ENCODE results near the gene HK3. TPM values are rescaled to one million over a fixed set of nuclear protein-coding genes. Genes with fewer than 3 reads are reported as not detected.
A peak's percentile ranks its signal among the peaks of the same experiment; 100 is the strongest.
"Not testable (repeated sequence)": the region's sequence is repeated elsewhere in the genome, so short reads cannot be mapped to it uniquely, and the experiment has no call there.

HK3 gene
- total and polyA plus RNA-seq, 3 experiments from 2014 or later, result 1.3 to 1.5 TPM; not detected in 1

DNA sequence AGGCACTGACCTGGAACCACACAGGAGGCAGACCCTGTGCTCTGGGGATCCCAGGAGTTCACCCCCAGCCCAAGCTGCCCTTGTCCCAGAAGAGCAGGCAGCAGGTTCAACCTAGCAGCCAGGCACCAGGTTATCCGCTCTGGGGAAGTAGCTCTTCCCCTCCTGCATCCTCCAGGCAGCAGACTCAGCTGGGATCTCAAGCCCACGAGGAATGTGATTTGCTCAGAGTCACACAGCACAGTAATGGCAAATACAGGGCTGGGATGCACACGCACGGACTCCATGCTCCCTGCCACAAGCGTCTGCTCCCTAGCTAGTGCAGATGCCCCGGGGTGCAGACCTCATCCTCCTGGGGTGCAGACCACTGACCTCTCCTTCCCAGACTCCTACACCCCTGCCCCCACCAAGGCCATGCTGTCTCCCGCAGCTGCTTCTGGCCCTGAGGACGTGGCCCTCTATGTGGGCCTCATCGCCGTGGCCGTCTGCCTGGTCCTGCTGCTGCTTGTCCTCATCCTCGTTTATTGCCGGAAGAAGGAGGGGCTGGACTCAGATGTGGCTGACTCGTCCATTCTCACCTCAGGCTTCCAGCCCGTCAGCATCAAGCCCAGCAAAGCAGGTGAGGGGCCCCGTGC lies 25.5 kb downstream of the HK3 start:
- ChIA-PET CTCF (no interaction called here), POLR2A (no interaction called here)
- Histone ChIP-seq H3K9me3 (ENCODE audit: low read length) (no peaks in the 10 kb centered on the region), H3K4me3 (ENCODE audit: low read length) (no peak overlapping the region), H3K4me1 (ENCODE audit: insufficient read depth, low read length) (no peaks in the 10 kb centered on the region), H3K27ac (ENCODE audit: low read depth, low read length) (no peak overlapping the region), H3K36me3 (ENCODE audit: insufficient read depth, low read length) (no peaks in the 10 kb centered on the region), H3K27me3 (ENCODE audit: insufficient read depth, low read length, poor library complexity, severe bottlenecking) (no peaks in the 10 kb centered on the region)
- no peak for DNase-seq
- Mint-ChIP-seq H3K27me3 (peaks cover 22 to 24% of the 10 kb centered on the region in 2 donors), H3K9me3 (peaks cover 0 to 6% (median 4%) of the 10 kb centered on the region in 5 donors), H3K4me1 (peaks cover 21 to 29% (median 21%) of the 10 kb centered on the region in 3 donors), H3K27ac (peak overlapping the region in 2 of 8 donors; percentile 63 to 84), H3K36me3 (no peaks in the 10 kb centered on the region), H3K4me3 (peak overlapping the region in 1 of 7 donors; percentile 54)

DNA sequence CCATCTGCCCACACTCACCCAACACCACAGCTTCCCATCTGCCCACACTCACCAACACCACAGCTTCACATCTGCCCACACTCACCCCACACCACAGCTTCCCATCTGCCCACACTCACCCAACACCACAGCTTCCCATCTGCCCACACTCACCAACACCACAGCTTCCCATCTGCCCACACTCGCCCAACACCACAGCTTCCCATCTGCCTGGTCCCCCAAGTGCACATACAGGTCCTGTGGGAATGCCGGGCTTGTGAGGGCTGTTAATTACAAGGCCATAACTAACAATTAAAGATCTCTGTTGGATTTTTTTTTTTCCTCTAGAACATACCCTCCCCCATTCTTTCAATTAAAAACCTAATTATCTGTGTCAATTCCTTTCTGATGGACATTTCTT lies 26.1 kb downstream of the HK3 start:
- H3K27ac Mint-ChIP-seq, result peak overlapping the region in 3 of 8 donors; percentile 47 to 63 (median 60)
- H3K36me3 ChIP-seq (ENCODE audit: insufficient read depth, low read length); H3K27ac ChIP-seq (ENCODE audit: low read depth, low read length): not testable (repeated sequence)

DNA sequence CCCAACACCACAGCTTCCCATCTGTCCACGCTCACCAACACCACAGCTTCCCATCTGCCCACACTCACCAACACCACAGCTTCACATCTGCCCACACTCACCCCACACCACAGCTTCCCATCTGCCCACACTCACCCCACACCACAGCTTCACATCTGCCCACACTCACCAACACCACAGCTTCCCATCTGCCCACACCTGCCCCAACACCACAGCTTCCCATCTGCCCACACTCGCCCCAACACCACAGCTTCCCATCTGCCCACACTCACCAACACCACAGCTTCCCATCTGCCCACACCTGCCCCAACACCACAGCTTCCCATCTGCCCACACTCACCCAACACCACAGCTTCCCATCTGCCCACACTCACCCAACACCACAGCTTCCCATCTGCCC lies 26.6 kb downstream of the HK3 start:
- peak in 1 of 5 donors; percentile 30 for DNase-seq
- Mint-ChIP-seq H3K27ac (peak overlapping the region in 2 of 8 donors; percentile 56 to 73), H3K4me3 (peak overlapping the region in 2 of 7 donors; percentile 24 to 61), H3K27me3 (peaks cover 18 to 22% of the 10 kb centered on the region in 2 donors), H3K4me1 (peaks cover 21 to 29% (median 21%) of the 10 kb centered on the region in 3 donors)
- H3K4me3 ChIP-seq (ENCODE audit: low read length); POLR2A ChIA-PET; H3K4me1 ChIP-seq (ENCODE audit: insufficient read depth, low read length); H3K9me3 ChIP-seq (ENCODE audit: low read length); H3K27me3 ChIP-seq (ENCODE audit: insufficient read depth, low read length, poor library complexity, severe bottlenecking); CTCF ChIA-PET; H3K27ac ChIP-seq (ENCODE audit: low read depth, low read length); H3K9me3 Mint-ChIP-seq; H3K36me3 ChIP-seq (ENCODE audit: insufficient read depth, low read length); H3K36me3 Mint-ChIP-seq: not testable (repeated sequence)

More for the DNA sequence above, 26.1 kb downstream of the HK3 start:
- Mint-ChIP-seq H3K4me1 (peaks cover 21 to 29% (median 21%) of the 10 kb centered on the region in 3 donors), H3K4me3 (peak overlapping the region in 1 of 7 donors; percentile 80), H3K27me3 (peaks cover 18 to 22% of the 10 kb centered on the region in 2 donors)
- peak in 1 of 5 donors; percentile 26 for DNase-seq
- H3K36me3 Mint-ChIP-seq; CTCF ChIA-PET; H3K4me3 ChIP-seq (ENCODE audit: low read length); H3K9me3 Mint-ChIP-seq; H3K4me1 ChIP-seq (ENCODE audit: insufficient read depth, low read length); POLR2A ChIA-PET; H3K27me3 ChIP-seq (ENCODE audit: insufficient read depth, low read length, poor library complexity, severe bottlenecking); H3K9me3 ChIP-seq (ENCODE audit: low read length): not testable (repeated sequence)

DNA sequence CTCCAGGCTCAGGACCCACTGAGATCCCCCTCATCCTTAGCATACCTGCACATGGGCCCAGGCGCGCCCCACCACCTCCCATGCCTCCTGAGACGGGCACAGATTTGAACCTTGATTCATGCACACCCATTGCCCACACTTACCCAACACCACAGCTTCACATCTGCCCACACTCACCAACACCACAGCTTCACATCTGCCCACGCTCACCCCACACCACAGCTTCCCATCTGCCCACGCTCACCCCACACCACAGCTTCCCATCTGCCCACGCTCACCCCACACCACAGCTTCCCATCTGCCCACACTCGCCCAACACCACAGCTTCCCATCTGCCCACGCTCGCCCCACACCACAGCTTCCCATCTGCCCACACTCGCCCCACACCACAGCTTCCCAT lies 28.5 kb downstream of the HK3 start:
- CTCF ChIA-PET; H3K4me1 ChIP-seq (ENCODE audit: insufficient read depth, low read length); POLR2A ChIA-PET; H3K36me3 ChIP-seq (ENCODE audit: insufficient read depth, low read length); H3K9me3 Mint-ChIP-seq; H3K4me3 ChIP-seq (ENCODE audit: low read length); H3K27ac Mint-ChIP-seq; H3K36me3 Mint-ChIP-seq; H3K9me3 ChIP-seq (ENCODE audit: low read length); H3K27me3 ChIP-seq (ENCODE audit: insufficient read depth, low read length, poor library complexity, severe bottlenecking); H3K27ac ChIP-seq (ENCODE audit: low read depth, low read length); H3K4me3 Mint-ChIP-seq; DNase-seq: not testable (repeated sequence)
- Mint-ChIP-seq H3K27me3 (peaks cover 24% of the 10 kb centered on the region in 2 donors), H3K4me1 (peaks cover 12 to 20% (median 12%) of the 10 kb centered on the region in 3 donors)

DNA sequence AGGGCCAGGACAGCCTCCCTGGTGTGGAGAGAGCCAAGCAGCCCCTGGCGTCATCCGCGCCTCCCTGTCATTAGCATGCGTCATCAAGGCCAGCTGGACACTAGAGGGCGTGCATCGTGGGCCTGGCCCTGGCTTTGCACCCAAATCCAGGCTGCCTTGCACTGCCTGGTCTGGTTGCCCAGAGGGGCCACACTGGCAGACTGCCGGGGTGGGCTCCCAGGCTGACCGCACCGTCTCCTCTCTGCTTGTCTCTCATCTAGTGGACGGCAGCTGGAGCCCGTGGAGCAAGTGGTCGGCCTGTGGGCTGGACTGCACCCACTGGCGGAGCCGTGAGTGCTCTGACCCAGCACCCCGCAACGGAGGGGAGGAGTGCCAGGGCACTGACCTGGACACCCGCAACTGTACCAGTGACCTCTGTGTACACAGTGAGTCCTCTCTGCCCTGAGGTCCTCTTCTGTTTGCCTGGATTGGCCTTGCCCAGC lies 29.0 kb downstream of the HK3 start:
- H3K4me1 ChIP-seq (ENCODE audit: insufficient read depth, low read length), result no peaks in the 10 kb centered on the region
- no peak overlapping the region for H3K4me3 Mint-ChIP-seq

DNA sequence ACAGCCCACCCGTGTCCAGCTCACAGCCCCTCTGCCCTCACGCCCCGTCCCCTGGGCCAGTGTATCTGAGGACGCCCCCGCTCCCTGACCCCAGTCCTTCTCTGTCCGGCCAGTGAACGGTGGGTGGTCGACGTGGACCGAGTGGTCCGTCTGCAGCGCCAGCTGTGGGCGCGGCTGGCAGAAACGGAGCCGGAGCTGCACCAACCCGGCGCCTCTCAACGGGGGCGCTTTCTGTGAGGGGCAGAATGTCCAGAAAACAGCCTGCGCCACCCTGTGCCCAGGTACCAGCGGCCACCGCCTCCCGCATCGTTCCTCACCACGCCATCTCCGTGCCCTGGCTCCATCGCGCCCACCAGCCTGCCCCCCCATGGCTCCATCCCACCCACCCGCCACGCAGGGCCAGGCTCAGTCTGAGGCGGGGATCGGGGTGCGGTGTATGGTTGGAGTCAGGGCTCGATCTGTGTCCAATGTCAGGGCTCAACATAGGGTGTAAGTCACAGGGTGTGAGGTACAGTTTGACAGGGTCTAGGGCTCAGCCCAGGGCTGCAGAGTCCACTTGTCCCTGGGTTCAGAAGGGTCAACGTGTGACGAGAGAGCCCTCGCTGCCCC lies 29.5 kb downstream of the HK3 start:
- Histone ChIP-seq H3K9me3 (ENCODE audit: low read length) (no peaks in the 10 kb centered on the region), H3K36me3 (ENCODE audit: insufficient read depth, low read length) (no peaks in the 10 kb centered on the region), H3K27ac (ENCODE audit: low read depth, low read length) (no peak overlapping the region), H3K27me3 (ENCODE audit: insufficient read depth, low read length, poor library complexity, severe bottlenecking) (peaks cover 17% of the 10 kb centered on the region), H3K4me3 (ENCODE audit: low read length) (no peak overlapping the region), H3K4me1 (ENCODE audit: insufficient read depth, low read length) (no peaks in the 10 kb centered on the region)
- H3K4me1 Mint-ChIP-seq, result peaks cover 5 to 12% (median 8%) of the 10 kb centered on the region in 3 donors
- H3K36me3 Mint-ChIP-seq, result no peaks in the 10 kb centered on the region
- peak overlapping the region in 1 of 8 donors; percentile 33 for H3K27ac Mint-ChIP-seq
- ChIA-PET POLR2A (no interaction called here), CTCF (no interaction called here)
- H3K4me3 Mint-ChIP-seq, result peak overlapping the region in 1 of 7 donors; percentile 36
- DNase-seq, result no peak
- H3K27me3 Mint-ChIP-seq, result peaks cover 13 to 24% of the 10 kb centered on the region in 2 donors
- H3K9me3 Mint-ChIP-seq, result peaks cover 0 to 6% (median 4%) of the 10 kb centered on the region in 5 donors

More for the DNA sequence above, 29.0 kb downstream of the HK3 start:
- CTCF ChIA-PET, result no interaction called here
- H3K36me3 Mint-ChIP-seq, result no peaks in the 10 kb centered on the region
- H3K4me3 ChIP-seq (ENCODE audit: low read length), result no peak overlapping the region
- peaks cover 7 to 15% (median 8%) of the 10 kb centered on the region in 3 donors for H3K4me1 Mint-ChIP-seq
- no peaks in the 10 kb centered on the region for H3K36me3 ChIP-seq (ENCODE audit: insufficient read depth, low read length)
- no peak overlapping the region for H3K27ac Mint-ChIP-seq
- H3K27me3 Mint-ChIP-seq, result peaks cover 19 to 24% of the 10 kb centered on the region in 2 donors
- no peaks in the 10 kb centered on the region for H3K9me3 ChIP-seq (ENCODE audit: low read length)
- POLR2A ChIA-PET, result no interaction called here
- H3K27me3 ChIP-seq (ENCODE audit: insufficient read depth, low read length, poor library complexity, severe bottlenecking), result peaks cover 11% of the 10 kb centered on the region
- H3K27ac ChIP-seq (ENCODE audit: low read depth, low read length), result no peak overlapping the region
- H3K9me3 Mint-ChIP-seq, result peaks cover 0 to 6% (median 4%) of the 10 kb centered on the region in 5 donors
- no peak for DNase-seq

DNA sequence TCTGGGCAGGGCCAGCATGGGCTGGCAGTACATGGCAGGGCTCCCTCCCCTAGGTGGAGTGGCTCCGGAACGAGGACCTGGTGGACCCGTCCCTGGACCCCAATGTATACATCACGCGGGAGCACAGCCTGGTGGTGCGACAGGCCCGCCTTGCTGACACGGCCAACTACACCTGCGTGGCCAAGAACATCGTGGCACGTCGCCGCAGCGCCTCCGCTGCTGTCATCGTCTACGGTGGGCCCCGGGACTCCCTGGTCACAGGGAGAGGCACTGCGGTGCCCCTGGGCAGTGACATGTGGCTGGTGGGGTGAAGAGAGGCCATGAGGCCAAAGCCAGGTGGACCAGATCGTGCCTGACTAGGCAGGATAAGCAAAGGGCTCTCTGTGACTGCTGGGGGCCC lies 30.4 kb downstream of the HK3 start:
- no peaks in the 10 kb centered on the region for H3K36me3 Mint-ChIP-seq
- peaks cover 18% of the 10 kb centered on the region for H3K27me3 ChIP-seq (ENCODE audit: insufficient read depth, low read length, poor library complexity, severe bottlenecking)

GRCh38 chr5:176868126-176868525 lies 31.0 kb downstream of the HK3 start:
- ChIA-PET CTCF (no interaction called here), POLR2A (no interaction called here)
- Mint-ChIP-seq H3K27me3 (peaks cover 15 to 32% of the 10 kb centered on the region in 2 donors), H3K9me3 (peaks cover 0 to 5% (median 2%) of the 10 kb centered on the region in 5 donors), H3K4me3 (no peak overlapping the region), H3K4me1 (peaks cover 2 to 10% (median 6%) of the 10 kb centered on the region in 3 donors), H3K36me3 (no peaks in the 10 kb centered on the region), H3K27ac (no peak overlapping the region)
- no peak for DNase-seq
- no peaks in the 10 kb centered on the region for H3K4me1 ChIP-seq (ENCODE audit: insufficient read depth, low read length)
- H3K4me3 ChIP-seq (ENCODE audit: low read length), result no peak overlapping the region
- H3K9me3 ChIP-seq (ENCODE audit: low read length), result no peaks in the 10 kb centered on the region
- H3K36me3 ChIP-seq (ENCODE audit: insufficient read depth, low read length), result no peaks in the 10 kb centered on the region
- H3K27me3 ChIP-seq (ENCODE audit: insufficient read depth, low read length, poor library complexity, severe bottlenecking), result peaks cover 21% of the 10 kb centered on the region
- no peak overlapping the region for H3K27ac ChIP-seq (ENCODE audit: low read depth, low read length)

More for the DNA sequence above, 30.4 kb downstream of the HK3 start:
- no peak for DNase-seq
- ChIA-PET CTCF (no interaction called here), POLR2A (no interaction called here)
- Histone ChIP-seq H3K4me1 (ENCODE audit: insufficient read depth, low read length) (no peaks in the 10 kb centered on the region), H3K27ac (ENCODE audit: low read depth, low read length) (no peak overlapping the region), H3K36me3 (ENCODE audit: insufficient read depth, low read length) (no peaks in the 10 kb centered on the region), H3K4me3 (ENCODE audit: low read length) (no peak overlapping the region), H3K9me3 (ENCODE audit: low read length) (no peaks in the 10 kb centered on the region)
- peaks cover 0 to 6% (median 4%) of the 10 kb centered on the region in 5 donors for H3K9me3 Mint-ChIP-seq
- H3K4me3 Mint-ChIP-seq, result no peak overlapping the region
- no peak overlapping the region for H3K27ac Mint-ChIP-seq
- H3K4me1 Mint-ChIP-seq, result peaks cover 5 to 12% (median 8%) of the 10 kb centered on the region in 3 donors
- H3K27me3 Mint-ChIP-seq, result peaks cover 12 to 28% of the 10 kb centered on the region in 2 donors

All from CD8-positive, alpha-beta memory T cell (primary cell).